Measurements from ENCODE around the gene FBXO36.
"Not testable (repeated sequence)": the region's sequence is repeated elsewhere in the genome, so short reads cannot be mapped to it uniquely, and the experiment has no call there.

The FBXO36 gene

DNA sequence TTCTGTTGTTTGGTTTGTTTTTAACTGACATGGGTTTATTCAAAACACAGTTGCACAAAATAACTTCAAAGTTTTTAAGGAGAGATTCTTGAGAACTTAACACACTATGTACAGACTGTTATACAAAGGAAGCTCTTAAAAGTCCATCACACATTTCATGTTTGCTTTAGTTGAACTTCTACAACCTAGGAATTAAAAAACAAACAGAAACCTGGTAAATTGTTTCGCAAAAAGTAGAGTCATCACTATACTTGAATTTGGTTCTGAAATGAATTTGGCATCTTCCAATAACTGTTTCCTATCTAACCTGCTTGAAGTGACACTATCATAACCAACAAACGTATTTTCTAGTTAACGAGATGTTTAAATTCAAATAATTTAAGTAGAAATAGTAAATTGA, 22.3 kb upstream of the FBXO36 start:
- TF ChIP-seq, protein P1, sequence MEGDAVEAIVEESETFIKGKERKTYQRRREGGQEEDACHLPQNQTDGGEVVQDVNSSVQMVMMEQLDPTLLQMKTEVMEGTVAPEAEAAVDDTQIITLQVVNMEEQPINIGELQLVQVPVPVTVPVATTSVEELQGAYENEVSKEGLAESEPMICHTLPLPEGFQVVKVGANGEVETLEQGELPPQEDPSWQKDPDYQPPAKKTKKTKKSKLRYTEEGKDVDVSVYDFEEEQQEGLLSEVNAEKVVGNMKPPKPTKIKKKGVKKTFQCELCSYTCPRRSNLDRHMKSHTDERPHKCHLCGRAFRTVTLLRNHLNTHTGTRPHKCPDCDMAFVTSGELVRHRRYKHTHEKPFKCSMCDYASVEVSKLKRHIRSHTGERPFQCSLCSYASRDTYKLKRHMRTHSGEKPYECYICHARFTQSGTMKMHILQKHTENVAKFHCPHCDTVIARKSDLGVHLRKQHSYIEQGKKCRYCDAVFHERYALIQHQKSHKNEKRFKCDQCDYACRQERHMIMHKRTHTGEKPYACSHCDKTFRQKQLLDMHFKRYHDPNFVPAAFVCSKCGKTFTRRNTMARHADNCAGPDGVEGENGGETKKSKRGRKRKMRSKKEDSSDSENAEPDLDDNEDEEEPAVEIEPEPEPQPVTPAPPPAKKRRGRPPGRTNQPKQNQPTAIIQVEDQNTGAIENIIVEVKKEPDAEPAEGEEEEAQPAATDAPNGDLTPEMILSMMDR (IDR thresholded peaks at IDR 0.05; ENCODE audit: insufficient read depth, missing control alignments) = no peak
- DNase-seq (ENCODE audit: insufficient read length, low spot score) (no peak), FAIRE-seq (peak; percentile 63)

DNA sequence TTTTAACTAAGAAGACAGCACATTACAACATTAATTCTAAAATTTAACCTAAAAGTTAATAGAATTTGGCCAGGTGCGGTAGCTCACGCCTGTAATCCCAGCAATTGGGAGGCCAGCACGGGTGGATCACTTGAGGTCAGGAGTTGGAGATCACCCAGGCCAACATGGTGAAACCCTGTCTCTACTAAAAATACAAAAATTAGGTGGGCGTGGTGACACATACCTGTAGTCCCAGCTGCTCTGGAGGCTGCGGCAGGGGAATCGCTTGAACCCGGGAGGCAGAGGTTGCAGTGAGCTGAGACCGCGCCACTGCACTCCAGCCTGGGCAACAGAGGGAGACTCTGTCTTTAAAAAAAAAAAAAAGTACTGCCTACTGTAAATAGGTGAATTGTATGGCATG, 21.8 kb upstream of the FBXO36 start:
- not testable (repeated sequence) for DNase-seq (ENCODE audit: insufficient read length, low spot score); FAIRE-seq

DNA sequence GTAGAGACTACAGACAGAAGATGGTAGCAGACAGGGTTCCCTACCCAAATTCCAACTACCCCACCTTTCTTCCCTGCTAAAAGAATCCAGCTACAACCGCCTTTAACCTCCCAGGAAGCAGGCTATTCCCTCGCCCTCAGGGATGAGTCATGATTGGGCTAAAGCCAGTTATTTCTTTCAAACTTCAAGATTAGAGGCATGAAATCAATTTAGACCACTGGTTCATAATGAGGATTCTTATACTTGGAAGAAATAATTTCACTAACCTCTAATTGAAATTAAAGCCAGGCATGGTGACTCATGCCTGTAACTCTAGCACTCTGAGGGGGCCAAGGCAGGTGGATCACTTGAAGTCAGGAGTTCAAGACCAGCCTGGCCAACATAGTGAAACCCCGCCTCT, 20.5 kb upstream of the FBXO36 start:
- FAIRE-seq (no peak), DNase-seq (ENCODE audit: insufficient read length, low spot score) (no peak)

DNA sequence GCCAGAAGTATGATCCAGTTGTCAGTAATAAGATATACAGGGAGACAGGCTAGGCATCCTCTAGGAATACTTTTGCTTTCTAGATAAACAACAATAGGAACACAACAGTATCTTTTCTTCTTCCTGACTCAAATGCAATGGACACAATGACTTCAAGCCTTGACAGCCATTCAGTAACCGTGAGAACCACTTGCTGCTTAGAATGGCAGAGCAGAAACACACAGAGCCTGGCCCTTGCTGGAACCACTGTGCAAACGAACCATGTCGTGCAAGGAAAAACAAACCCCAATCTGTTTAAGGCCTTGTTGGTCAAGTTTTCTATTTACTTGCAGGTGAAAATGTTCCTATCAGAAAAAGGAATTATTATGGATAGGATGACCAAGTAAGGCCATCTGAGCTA, 19.3 kb upstream of the FBXO36 start:
- FAIRE-seq = no peak
- TF ChIP-seq, protein P1 (IDR thresholded peaks at IDR 0.05; ENCODE audit: insufficient read depth, missing control alignments) = no peak
- DNase-seq (ENCODE audit: insufficient read length, low spot score) = no peak

More for the DNA sequence above, 20.5 kb upstream of the FBXO36 start:
- TF ChIP-seq, protein P1 (IDR thresholded peaks at IDR 0.05; ENCODE audit: insufficient read depth, missing control alignments) = no peak

DNA sequence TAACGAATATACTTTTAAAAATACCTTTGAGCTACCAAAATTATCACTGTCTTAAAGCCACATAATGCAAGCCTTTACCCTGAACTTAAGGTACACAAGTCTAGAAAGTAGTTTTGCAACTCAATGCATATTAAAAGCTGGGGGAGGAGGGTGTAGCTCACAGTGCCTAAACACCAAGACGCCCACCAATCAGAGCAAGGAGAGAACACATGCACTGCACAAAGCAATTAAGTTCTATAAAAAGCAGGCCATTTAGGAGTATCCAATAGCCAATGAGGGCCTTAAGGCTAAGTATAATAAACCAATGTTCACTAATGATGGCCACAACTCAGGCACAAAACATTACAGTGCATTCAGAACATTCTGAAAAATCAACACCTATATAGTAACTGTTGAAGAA, 16.7 kb upstream of the FBXO36 start:
- FAIRE-seq (no peak), DNase-seq (ENCODE audit: insufficient read length, low spot score) (no peak)
- TF ChIP-seq, protein P1 (IDR thresholded peaks at IDR 0.05; ENCODE audit: insufficient read depth, missing control alignments) = no peak

DNA sequence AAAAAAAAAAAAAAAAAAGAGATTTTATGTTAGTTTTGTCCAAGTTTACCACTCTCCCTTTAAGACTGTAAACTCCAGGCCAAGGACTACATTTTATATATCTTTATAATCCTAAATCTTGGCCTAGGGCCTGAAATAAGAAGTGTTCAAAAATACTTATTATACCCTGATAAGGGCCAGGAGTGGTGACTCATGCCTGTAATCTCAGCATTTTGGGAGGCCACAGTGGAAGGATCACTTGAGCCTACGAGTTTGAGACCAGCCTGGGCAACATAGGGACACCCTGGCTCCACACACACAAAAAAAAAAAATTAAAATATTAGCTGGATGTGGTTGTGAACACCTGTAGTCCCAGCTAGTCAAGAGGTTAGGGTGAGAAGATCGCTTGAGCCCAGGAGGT, 13.2 kb upstream of the FBXO36 start:
- DNase-seq (ENCODE audit: insufficient read length, low spot score) (no peak), FAIRE-seq (no peak)
- TF ChIP-seq, protein P1 (IDR thresholded peaks at IDR 0.05; ENCODE audit: insufficient read depth, missing control alignments) = no peak

DNA sequence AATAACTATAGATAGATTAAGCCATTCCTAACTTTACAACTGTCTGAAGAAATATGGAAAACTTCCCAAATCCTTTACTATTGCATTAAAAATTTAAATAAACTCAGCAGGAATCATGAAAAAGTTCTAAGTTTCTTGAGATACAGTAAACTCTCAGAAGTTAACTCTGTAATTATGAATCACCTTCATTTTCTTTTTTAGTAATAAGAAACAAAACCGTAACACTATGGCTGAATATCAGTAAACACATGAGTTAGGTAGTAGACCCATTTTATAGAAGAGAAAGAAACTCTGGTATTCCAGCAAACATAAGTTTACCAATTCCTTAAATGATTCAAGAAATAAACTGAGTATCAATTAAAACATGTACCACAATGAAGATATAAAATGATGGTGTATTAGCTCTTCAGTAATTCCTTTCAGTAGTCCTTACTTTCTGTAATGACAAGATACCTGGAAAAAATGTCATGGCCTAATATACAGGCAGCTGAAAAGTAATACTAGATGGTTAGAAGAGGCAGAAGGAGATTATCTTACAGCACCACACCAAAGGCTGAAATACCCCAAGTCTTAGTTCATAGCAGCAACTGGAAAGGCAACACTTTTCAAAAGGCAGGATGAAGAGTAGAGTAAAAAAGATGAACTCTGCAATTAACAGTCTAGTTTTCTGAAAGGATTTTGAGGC, 12.0 kb upstream of the FBXO36 start:
- peak; percentile 56 for FAIRE-seq
- TF ChIP-seq, protein P1 (IDR thresholded peaks at IDR 0.05; ENCODE audit: insufficient read depth, missing control alignments) = no peak
- DNase-seq (ENCODE audit: insufficient read length, low spot score) = no peak

Data from D721Med (cell line).